ENCODE results near the gene INAFM2. TPM values are rescaled to one million over a fixed set of nuclear protein-coding genes. Genes with fewer than 3 reads are reported as not detected.

The INAFM2 gene
- polyA plus RNA-seq, 3 donors = 5.1 to 19.6 (median 8.3) TPM

- Mint-ChIP-seq H3K27ac (peak overlapping the region in 4 of 7 donors; percentile 58 to 97 (median 78)), H3K4me3 (peak overlapping the region in 1 of 2 donors; percentile 56)
- intact Hi-C loops (cut with micrococcal nuclease) = no loop called here
Measured at GRCh38 chr15:40332113-40332781, 8.8 kb downstream of the INAFM2 start.

More at GRCh38 chr15:40332113-40332781, 8.8 kb downstream of the INAFM2 start:
- Histone ChIP-seq H2AFZ (ENCODE audit: insufficient read depth, low read depth, low read length, poor library complexity, severe bottlenecking) (no peak overlapping the region), H3K27ac (ENCODE audit: low read depth in 1 of 2, low read length in 2 of 2) (peak overlapping the region in 1 of 2 donors; percentile 96), H3K4me3 (replicated peaks in 1 of 3; ENCODE audit: low read depth in 2 of 3, low read length in 3 of 3) (no peak overlapping the region), H3K9me3 (replicated peaks in 1 of 2; ENCODE audit: control insufficient read depth in 1 of 2, insufficient read depth in 1 of 2, low read length in 2 of 2) (no peaks in the 10 kb centered on the region), H4K20me1 (ENCODE audit: insufficient read depth, low read length) (no peaks in the 10 kb centered on the region), H3K27me3 (ENCODE audit: control insufficient read depth in 2 of 2, insufficient read depth in 2 of 2, low read length in 2 of 2) (no peaks in the 10 kb centered on the region), H3K4me1 (ENCODE audit: control insufficient read depth in 1 of 2, insufficient read depth in 2 of 2, low read length in 2 of 2) (peaks cover 80 to 85% of the 10 kb centered on the region in 2 donors), H3K9ac (ENCODE audit: insufficient read depth, low read length, poor library complexity, severe bottlenecking) (no peak overlapping the region), H3K79me2 (ENCODE audit: insufficient read depth, low read length) (peaks cover 16% of the 10 kb centered on the region), H3K36me3 (replicated peaks in 1 of 2; ENCODE audit: control insufficient read depth in 1 of 2, insufficient read depth in 2 of 2, low read length in 2 of 2) (peaks cover 3 to 33% of the 10 kb centered on the region in 2 donors), H3K4me2 (replicated peaks; ENCODE audit: extremely low read depth, low read length, poor library complexity, severe bottlenecking) (no peak overlapping the region)
- TF ChIP-seq CTCF (IDR thresholded peaks at IDR 0.05) = no peak
- H3K36me3 Mint-ChIP-seq = peaks cover 40 to 42% of the 10 kb centered on the region in 2 donors
- peaks cover 0 to 1% (median 0%) of the 10 kb centered on the region in 7 donors for H3K9me3 Mint-ChIP-seq
- DNase-seq = no peak
- H3K4me1 Mint-ChIP-seq = peaks cover 95% of the 10 kb centered on the region
- H3K27me3 Mint-ChIP-seq (ENCODE audit: low read depth in 3 of 3) = peaks cover 1 to 4% (median 3%) of the 10 kb centered on the region in 3 donors
- WGBS (ENCODE audit: insufficient coverage) = 21% methylated on average over 4 of the region's 8 CpGs

All from CD14-positive monocyte (primary cell).